SU-DHL-6 (cell line): ENCODE data around the gene ADARB2.

Experiments used
- H2AFZ ChIP-seq: fragments of 200-600 bp; sonication (generic); 2 replicates; pipeline ENCODE4 v1.6.1; 2014; ENCODE audit warnings: low read depth, mild to moderate bottlenecking, moderate library complexity, mixed read lengths, antibody characterized with exemption, low read length; ENCODE audit not compliant: severe bottlenecking
- H3F3A ChIP-seq: fragments of 200-600 bp; shearing (Covaris generic); 2 replicates; pipeline ENCODE4 v1.6.0; 2016; ENCODE audit warnings: antibody characterized with exemption, mild to moderate bottlenecking; ENCODE audit not compliant: insufficient read depth
- H3K27ac ChIP-seq: fragments of 200-600 bp; sonication (generic); 2 replicates; pipeline ENCODE4 v1.5.1; 2016; ENCODE audit warnings: low read depth, mild to moderate bottlenecking, low read length, moderate library complexity, mixed read lengths
- H3K27me3 ChIP-seq: fragments of 200-600 bp; sonication (generic), shearing (Covaris generic); 2 replicates; pipeline ENCODE4 v1.6.0; 2014; ENCODE audit warnings: mild to moderate bottlenecking, low read length
- H3K36me3 ChIP-seq: fragments of 200-600 bp; sonication (generic); 2 replicates; pipeline ENCODE4 v1.6.1; 2014; ENCODE audit warnings: mild to moderate bottlenecking, low read length, mixed read lengths
- H3K4me2 ChIP-seq: fragments of 300-600, 200-600 bp; shearing (Covaris generic), sonication (generic); 2 replicates; pipeline ENCODE4 v1.6.0; 2014; ENCODE audit warnings: low read length, low read depth, mild to moderate bottlenecking; ENCODE audit not compliant: poor library complexity, severe bottlenecking
- H3K4me3 ChIP-seq: fragments of 200-600 bp; sonication (generic); 2 replicates; pipeline ENCODE4 v1.5.1; 2014; ENCODE audit warnings: antibody characterized with exemption, low read length, mild to moderate bottlenecking, mixed read lengths; ENCODE audit not compliant: insufficient read depth, poor library complexity, severe bottlenecking
- H3K79me2 ChIP-seq: fragments of 200-600 bp; sonication (generic); 2 replicates; pipeline ENCODE4 v1.6.1; 2014; ENCODE audit warnings: mild to moderate bottlenecking, low read length, moderate library complexity; ENCODE audit not compliant: insufficient read depth
- H3K9ac ChIP-seq: fragments of 200-600 bp; sonication (generic); 2 replicates; pipeline ENCODE4 v1.7.0; 2014; ENCODE audit warnings: mild to moderate bottlenecking, low read length
- H3K9me2 ChIP-seq: fragments of 200-600 bp; sonication (generic); replicated peaks from 2 replicates; pipeline ENCODE4 v1.6.1; 2014; ENCODE audit warnings: low read length; ENCODE audit not compliant: insufficient read depth
- H3K9me3 ChIP-seq: fragments of 200-600 bp; sonication (generic); 2 replicates; pipeline ENCODE4 v1.6.1; 2014; ENCODE audit warnings: low read length, mixed read lengths; ENCODE audit not compliant: insufficient read depth
- H4K20me1 ChIP-seq: fragments of 200-600 bp; sonication (generic); 2 replicates; pipeline ENCODE4 v1.6.1; 2014; ENCODE audit warnings: low read depth, mild to moderate bottlenecking, antibody characterized with exemption, low read length, moderate library complexity, mixed read lengths
- EZH2phosphoT487 ChIP-seq: fragments of 200-600 bp; sonication (generic), shearing (Covaris generic); conservative IDR thresholded peaks from 2 replicates; pipeline ENCODE4 v1.6.1; 2018; ENCODE audit warnings: mild to moderate bottlenecking, antibody characterized with exemption, low read length, moderate library complexity, mixed read lengths
- TF ChIP-seq, protein P1 (sequence below): fragments of 200-600 bp; sonication (generic); IDR thresholded peaks from one replicate; pipeline ENCODE4 v1.5.1; 2017; ENCODE audit warnings: antibody characterized with exemption, mild to moderate bottlenecking, low read length, moderate library complexity; ENCODE audit not compliant: insufficient read depth, poor library complexity, severe bottlenecking

Gene ADARB2

GRCh38 chr10:1743141-1743540, 5.8 kb upstream of the ADARB2 start:
- Histone ChIP-seq H4K20me1 (no peaks in the 10 kb centered on the region), H3K9me2 (no peaks in the 10 kb centered on the region), H3K27ac (no peak overlapping the region), H3K79me2 (no peaks in the 10 kb centered on the region), H3K4me3 (no peak overlapping the region), H3K9me3 (no peaks in the 10 kb centered on the region), H3K4me2 (no peak overlapping the region), H3F3A (no peaks in the 10 kb centered on the region), H2AFZ (no peak overlapping the region), H3K27me3 (no peaks in the 10 kb centered on the region), H3K9ac (no peak overlapping the region), H3K36me3 (no peaks in the 10 kb centered on the region)
- TF ChIP-seq, protein P1, sequence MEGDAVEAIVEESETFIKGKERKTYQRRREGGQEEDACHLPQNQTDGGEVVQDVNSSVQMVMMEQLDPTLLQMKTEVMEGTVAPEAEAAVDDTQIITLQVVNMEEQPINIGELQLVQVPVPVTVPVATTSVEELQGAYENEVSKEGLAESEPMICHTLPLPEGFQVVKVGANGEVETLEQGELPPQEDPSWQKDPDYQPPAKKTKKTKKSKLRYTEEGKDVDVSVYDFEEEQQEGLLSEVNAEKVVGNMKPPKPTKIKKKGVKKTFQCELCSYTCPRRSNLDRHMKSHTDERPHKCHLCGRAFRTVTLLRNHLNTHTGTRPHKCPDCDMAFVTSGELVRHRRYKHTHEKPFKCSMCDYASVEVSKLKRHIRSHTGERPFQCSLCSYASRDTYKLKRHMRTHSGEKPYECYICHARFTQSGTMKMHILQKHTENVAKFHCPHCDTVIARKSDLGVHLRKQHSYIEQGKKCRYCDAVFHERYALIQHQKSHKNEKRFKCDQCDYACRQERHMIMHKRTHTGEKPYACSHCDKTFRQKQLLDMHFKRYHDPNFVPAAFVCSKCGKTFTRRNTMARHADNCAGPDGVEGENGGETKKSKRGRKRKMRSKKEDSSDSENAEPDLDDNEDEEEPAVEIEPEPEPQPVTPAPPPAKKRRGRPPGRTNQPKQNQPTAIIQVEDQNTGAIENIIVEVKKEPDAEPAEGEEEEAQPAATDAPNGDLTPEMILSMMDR = no peak
- no peak for TF ChIP-seq EZH2phosphoT487

DNA sequence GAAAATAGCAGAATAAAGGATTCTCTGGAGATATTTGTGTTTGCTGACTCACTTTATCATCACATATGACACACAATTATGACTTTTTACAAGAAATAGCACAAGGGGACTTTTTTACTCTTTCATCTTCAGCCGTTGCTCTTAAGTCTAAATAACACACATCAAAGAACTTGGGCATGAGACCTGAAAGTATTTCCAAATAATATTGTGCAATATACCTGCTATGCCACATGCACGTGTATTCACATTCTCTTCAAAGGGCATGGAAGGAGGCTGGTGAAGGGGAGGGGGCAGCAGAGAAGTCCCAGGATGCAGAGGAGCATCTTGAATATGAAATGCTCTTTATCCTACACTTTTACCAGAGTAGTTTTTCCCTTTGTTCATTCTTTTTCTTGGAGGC, 4.1 kb upstream of the ADARB2 start:
- no peaks in the 10 kb centered on the region for H3K79me2 ChIP-seq
- no peak overlapping the region for H3K4me2 ChIP-seq
- no peaks in the 10 kb centered on the region for H3K27me3 ChIP-seq
- TF ChIP-seq, protein P1 = no peak
- no peak for TF ChIP-seq EZH2phosphoT487
- no peaks in the 10 kb centered on the region for H3F3A ChIP-seq
- H3K9me2 ChIP-seq = no peaks in the 10 kb centered on the region
- no peaks in the 10 kb centered on the region for H3K9me3 ChIP-seq
- H3K4me3 ChIP-seq = no peak overlapping the region
- no peak overlapping the region for H3K9ac ChIP-seq
- H4K20me1 ChIP-seq = no peaks in the 10 kb centered on the region
- no peak overlapping the region for H2AFZ ChIP-seq
- no peaks in the 10 kb centered on the region for H3K36me3 ChIP-seq
- no peak overlapping the region for H3K27ac ChIP-seq

GRCh38 chr10:1739751-1740150, 2.4 kb upstream of the ADARB2 start:
- Histone ChIP-seq H3K9me2 (no peaks in the 10 kb centered on the region), H3K4me2 (no peak overlapping the region), H3K79me2 (no peaks in the 10 kb centered on the region), H3K27ac (no peak overlapping the region), H2AFZ (no peak overlapping the region), H4K20me1 (no peaks in the 10 kb centered on the region), H3K27me3 (no peaks in the 10 kb centered on the region), H3K9me3 (no peaks in the 10 kb centered on the region), H3F3A (no peaks in the 10 kb centered on the region), H3K36me3 (no peaks in the 10 kb centered on the region), H3K4me3 (no peak overlapping the region), H3K9ac (no peak overlapping the region)
- TF ChIP-seq, protein P1 = no peak
- TF ChIP-seq EZH2phosphoT487 = no peak
